H1 (cell line): ENCODE measurements around the gene CAMK1G. TPM values are rescaled to one million over a fixed set of nuclear protein-coding genes. Genes with fewer than 3 reads are reported as not detected.

Source experiments
- CTCF ChIA-PET: fragments of 300-600 bp; sonication (Branson Sonifier 250); formaldehyde crosslinking; loops from one replicate; lab custom pipeline; 2021; ENCODE audit not compliant: partially characterized antibody; lab: Charles Lee
- POLR2A ChIA-PET: fragments of 300-600 bp; sonication (Branson Sonifier 250); formaldehyde crosslinking; loops from one replicate; lab custom pipeline; 2021; ENCODE audit warnings: inconsistent platforms; ENCODE audit not compliant: partially characterized antibody; lab: Charles Lee
- DNase-seq, 2 experiments: peaks; one replicate each; pipeline versions ENCODE4 v3.0.0 to v3.0.0-alpha.2; 2010 to 2022; ENCODE audit warnings: low spot score in 2 of 2, low read depth in 1 of 2, mixed read lengths in 1 of 2
- FAIRE-seq: peaks from 2 replicates; lab custom pipeline; 2011; peaks lifted over from hg19 to GRCh38; lab: Jason Lieb, UNC
- H2AFZ ChIP-seq: 2 replicates; pipeline ENCODE4 v1.8.1; 2012; ENCODE audit warnings: low read length, inconsistent platforms
- H2AK5ac ChIP-seq: 2 replicates; pipeline ENCODE4 v1.6.1; 2013; ENCODE audit warnings: low read depth, low read length
- H2BK120ac ChIP-seq: replicated peaks from 2 replicates; pipeline ENCODE3; 2013; ENCODE audit warnings: low read depth, low read length, inconsistent platforms
- H2BK12ac ChIP-seq: 2 replicates; pipeline ENCODE4 v1.6.1; 2013; ENCODE audit warnings: low read depth, low read length
- H2BK15ac ChIP-seq: 2 replicates; pipeline ENCODE4 v1.6.1; 2013; ENCODE audit warnings: low read length
- H2BK20ac ChIP-seq: 2 replicates; pipeline ENCODE4 v1.6.1; 2013; ENCODE audit warnings: low read length
- H2BK5ac ChIP-seq: 2 replicates; pipeline ENCODE4 v1.6.1; 2013; ENCODE audit warnings: low read depth, low read length
- H3K14ac ChIP-seq: 2 replicates; pipeline ENCODE4 v1.6.1; 2013; ENCODE audit warnings: inconsistent platforms; ENCODE audit not compliant: insufficient read length
- H3K18ac ChIP-seq: 2 replicates; pipeline ENCODE4 v1.6.1; 2013; ENCODE audit warnings: low read length; ENCODE audit errors: extremely low read depth
- H3K23ac ChIP-seq: 2 replicates; pipeline ENCODE4 v1.6.1; 2013; ENCODE audit warnings: inconsistent platforms; ENCODE audit not compliant: insufficient read length
- H3K23me2 ChIP-seq: 2 replicates; pipeline ENCODE4 v1.6.1; 2013; ENCODE audit warnings: low read depth, low read length
- H3K27ac ChIP-seq: 2 replicates; pipeline ENCODE4 v1.6.1; 2011; ENCODE audit warnings: low read depth, low read length, inconsistent platforms
- H3K27me3 ChIP-seq, 4 experiments: replicated peaks in 1 of 4; 1 replicate in 1 of 4; 2 replicates in 3 of 4; pipeline versions ENCODE4 v1.6.1 to v1.8.1; 2011 to 2013; ENCODE audit warnings: low read length in 3 of 4, mild to moderate bottlenecking in 3 of 4, inconsistent platforms in 2 of 4, mixed read lengths in 2 of 4, moderate library complexity in 1 of 4; ENCODE audit not compliant: control insufficient read depth in 3 of 4, insufficient read depth in 3 of 4; ENCODE audit errors: extremely low read depth in 1 of 4
- H3K36me3 ChIP-seq, 4 experiments: 2 replicates each; pipeline versions ENCODE4 v1.6.1 to v1.8.1; 2011 to 2013; ENCODE audit warnings: mild to moderate bottlenecking in 4 of 4, low read length in 3 of 4, moderate library complexity in 2 of 4, control low read depth in 1 of 4, inconsistent platforms in 1 of 4; ENCODE audit not compliant: insufficient read depth in 4 of 4, control insufficient read depth in 2 of 4
- H3K4ac ChIP-seq: replicated peaks from 2 replicates; pipeline ENCODE3; 2013; ENCODE audit warnings: low read length, low read depth, mixed read lengths, inconsistent platforms; ENCODE audit not compliant: insufficient read length
- H3K4me1 ChIP-seq, 4 experiments: replicated peaks in 1 of 4; 1 replicate in 1 of 4; 2 replicates in 3 of 4; pipeline versions ENCODE4 v1.6.1 to v1.8.1; 2011 to 2013; ENCODE audit warnings: low read length in 3 of 4, inconsistent platforms in 2 of 4, mixed read lengths in 1 of 4; ENCODE audit not compliant: insufficient read depth in 4 of 4, control insufficient read depth in 3 of 4
- H3K4me2 ChIP-seq, 2 experiments: 2 replicates each; pipeline versions ENCODE4 v1.6.1 to v1.8.1; 2011 to 2013; ENCODE audit warnings: low read depth in 2 of 2, low read length in 2 of 2, control low read depth in 1 of 2, inconsistent platforms in 1 of 2, mild to moderate bottlenecking in 1 of 2; ENCODE audit not compliant: insufficient read depth in 1 of 2
- H3K4me3 ChIP-seq, 4 experiments: fragments of 200-600, 300-600 bp in 1 of 4; sonication (generic), shearing (Covaris generic), sonication (Bioruptor Twin) in 1 of 4; 2 replicates each; pipeline versions ENCODE4 v1.5.1 to v1.8.1; 2011 to 2016; ENCODE audit warnings: low read length in 4 of 4, low read depth in 3 of 4, control low read depth in 2 of 4, inconsistent platforms in 2 of 4, mild to moderate bottlenecking in 2 of 4, mixed read lengths in 1 of 4, moderate library complexity in 1 of 4; ENCODE audit not compliant: insufficient read depth in 2 of 4; ENCODE audit errors: extremely low read depth in 1 of 4
- H3K56ac ChIP-seq: replicated peaks from 2 replicates; pipeline ENCODE3; 2013; ENCODE audit warnings: low read depth, mild to moderate bottlenecking, mixed read lengths, low read length, inconsistent platforms; ENCODE audit not compliant: insufficient read length
- H3K79me1 ChIP-seq: 2 replicates; pipeline ENCODE4 v1.6.1; 2013; ENCODE audit warnings: low read depth, low read length, control low read depth
- H3K79me2 ChIP-seq, 2 experiments: 2 replicates each; pipeline versions ENCODE4 v1.6.1 to v1.8.1; 2012 to 2013; ENCODE audit warnings: low read length in 2 of 2, mild to moderate bottlenecking in 2 of 2, inconsistent platforms in 1 of 2; ENCODE audit not compliant: insufficient read depth in 2 of 2, control insufficient read depth in 1 of 2
- H3K9ac ChIP-seq, 4 experiments: replicated peaks in 1 of 4; 1 replicate in 1 of 4; 2 replicates in 3 of 4; pipeline versions ENCODE4 v1.6.1 to v1.8.1; 2011 to 2013; ENCODE audit warnings: low read depth in 3 of 4, low read length in 3 of 4, control low read depth in 2 of 4, mild to moderate bottlenecking in 2 of 4, moderate library complexity in 2 of 4, inconsistent platforms in 1 of 4; ENCODE audit errors: extremely low read depth in 1 of 4
- H3K9me3 ChIP-seq, 2 experiments: 2 replicates each; pipeline versions ENCODE4 v1.6.1 to v1.8.1; 2012 to 2013; ENCODE audit warnings: mild to moderate bottlenecking in 2 of 2, moderate library complexity in 2 of 2, control low read depth in 1 of 2, inconsistent platforms in 1 of 2, low read depth in 1 of 2, low read length in 1 of 2, mixed read lengths in 1 of 2; ENCODE audit not compliant: insufficient read depth in 2 of 2
- H4K20me1 ChIP-seq, 2 experiments: replicated peaks in 1 of 2; 2 replicates each; pipeline versions ENCODE3 to v1.8.1; 2011 to 2013; ENCODE audit warnings: inconsistent platforms in 2 of 2, low read length in 2 of 2, mild to moderate bottlenecking in 1 of 2; ENCODE audit not compliant: insufficient read depth in 2 of 2, control insufficient read depth in 1 of 2
- H4K5ac ChIP-seq: 2 replicates; pipeline ENCODE4 v1.6.1; 2013; ENCODE audit warnings: low read length, low read depth, mixed read lengths, inconsistent platforms; ENCODE audit not compliant: insufficient read length
- H4K8ac ChIP-seq: 2 replicates; pipeline ENCODE4 v1.8.0; 2013; ENCODE audit warnings: mild to moderate bottlenecking, moderate library complexity, low read length, inconsistent platforms; ENCODE audit not compliant: insufficient read depth; ENCODE audit errors: extremely low read depth
- H4K91ac ChIP-seq: replicated peaks from 2 replicates; pipeline ENCODE3; 2013; ENCODE audit warnings: low read length, mixed read lengths, inconsistent platforms; ENCODE audit not compliant: insufficient read length
- ASH2L ChIP-seq: fragments of 200-600, 300-600 bp; sonication (generic); IDR thresholded peaks from one replicate; pipeline ENCODE4 v1.7.1; 2017; ENCODE audit warnings: low read length
- CBX8 ChIP-seq: fragments of 300-800, 300-1000 bp; sonication (generic); IDR thresholded peaks from 2 replicates; pipeline ENCODE4 v1.7.1; 2016; ENCODE audit warnings: low read depth, low read length, borderline replicate concordance
- FOSL1 ChIP-seq: IDR thresholded peaks from 2 replicates; pipeline ENCODE4 v1.6.1; 2011; ENCODE audit warnings: mild to moderate bottlenecking, low read depth, low read length, moderate library complexity; ENCODE audit not compliant: insufficient read depth
- JUN ChIP-seq: IDR thresholded peaks from 2 replicates; pipeline ENCODE4 v1.6.1; 2011; ENCODE audit warnings: low read depth, mild to moderate bottlenecking, improper control_type of control experiment, low read length
- KDM1A ChIP-seq: fragments of 200-600, 300-600 bp; sonication (generic); IDR thresholded peaks from 2 replicates; pipeline ENCODE4 v1.7.1; 2016; ENCODE audit warnings: mild to moderate bottlenecking, low read length, borderline replicate concordance
- MAX ChIP-seq: IDR thresholded peaks from 2 replicates; pipeline ENCODE4 v1.6.1; 2012; ENCODE audit warnings: inconsistent platforms
- POLR2AphosphoS5 ChIP-seq: IDR thresholded peaks from 2 replicates; pipeline ENCODE4 v1.6.1; 2011; ENCODE audit warnings: low read depth, low read length
- RAD21 ChIP-seq, 2 experiments: IDR thresholded peaks in 1 of 2; conservative IDR thresholded peaks in 1 of 2; 2 replicates each; pipeline ENCODE4 v1.6.1; 2011; ENCODE audit warnings: low read depth in 2 of 2, low read length in 2 of 2, improper control_type of control experiment in 1 of 2, inconsistent platforms in 1 of 2, mild to moderate bottlenecking in 1 of 2, moderate library complexity in 1 of 2
- RNF2 ChIP-seq: fragments of 200-900, 300-1000 bp; sonication (generic); IDR thresholded peaks from 2 replicates; pipeline ENCODE4 v1.7.1; 2016; ENCODE audit warnings: borderline replicate concordance, low read depth, mild to moderate bottlenecking, antibody characterized with exemption, low read length; ENCODE audit not compliant: poor library complexity, severe bottlenecking; ENCODE audit errors: missing control alignments
- RXRA ChIP-seq: IDR thresholded peaks from 2 replicates; pipeline ENCODE4 v1.6.1; 2011; ENCODE audit warnings: low read depth, mild to moderate bottlenecking, low read length, moderate library complexity; ENCODE audit not compliant: insufficient read depth
- SAP30 ChIP-seq: fragments of 300-600 bp; sonication (generic); IDR thresholded peaks from 2 replicates; pipeline ENCODE4 v1.7.1; 2012; ENCODE audit warnings: low read length, moderate library complexity, mild to moderate bottlenecking, inconsistent platforms; ENCODE audit not compliant: insufficient read depth, insufficient replicate concordance
- SIX5 ChIP-seq: IDR thresholded peaks from 2 replicates; pipeline ENCODE4 v1.6.1; 2011; ENCODE audit warnings: mild to moderate bottlenecking, low read depth, low read length
- SP2 ChIP-seq: IDR thresholded peaks from 2 replicates; pipeline ENCODE4 v1.6.1; 2012; ENCODE audit warnings: mild to moderate bottlenecking, low read length, inconsistent platforms
- TAF1 ChIP-seq: IDR thresholded peaks from 2 replicates; pipeline ENCODE4 v1.6.1; 2011; ENCODE audit warnings: mild to moderate bottlenecking, low read depth, low read length
- WGBS, 2 experiments: shearing (Covaris generic) in 1 of 2; methylation state at CpG; one replicate each; pipeline versions ENCODE4 v1.1.6 to v1.1.7; 2013 to 2015; ENCODE audit warnings: low lambda C conversion rate in 2 of 2, mixed read lengths in 2 of 2, inconsistent platforms in 1 of 2, low coverage in 1 of 2, missing lambda C conversion rate in 1 of 2; ENCODE audit not compliant: insufficient replicate concordance in 2 of 2, insufficient coverage in 1 of 2, insufficient read length in 1 of 2; ENCODE audit errors: extremely low coverage in 1 of 2, missing lambda C conversion rate in 1 of 2; 5-methylcytosine and 5-hydroxymethylcytosine counted together
- polyA plus RNA-seq, 7 experiments: library from polyadenylated mRNA; depleted of rRNA in 3 of 7; stranded (reverse) in 5 of 7; unstranded in 2 of 7; fragments of >200 nt in 5 of 7; fragments of 200-250 nt in 2 of 7; gene quantifications; 1 replicate in 5 of 7; 2 replicates in 1 of 7; 4 replicates in 1 of 7; pipeline versions ENCODE4 v1.2.1 to v1.2.3, GENCODE V29; 2011 to 2013; ENCODE audit warnings: missing spikeins in 2 of 7, mixed read lengths in 2 of 7
- total RNA-seq: library from RNA; stranded (reverse); fragmentation: NEBNext Ultra II Directional; extraction: Animal tissue kit (Norgen Biotek cat#: 25700); gene quantifications from 2 replicates; pipeline ENCODE4 v1.2.1, GENCODE V29; 2021

Gene CAMK1G
- total and polyA plus RNA-seq, 2 of the 8 experiments (the other 6 are each of a cell fraction or from before 2014, with no cell fraction given) = 1.00 to 1.0 TPM

DNA sequence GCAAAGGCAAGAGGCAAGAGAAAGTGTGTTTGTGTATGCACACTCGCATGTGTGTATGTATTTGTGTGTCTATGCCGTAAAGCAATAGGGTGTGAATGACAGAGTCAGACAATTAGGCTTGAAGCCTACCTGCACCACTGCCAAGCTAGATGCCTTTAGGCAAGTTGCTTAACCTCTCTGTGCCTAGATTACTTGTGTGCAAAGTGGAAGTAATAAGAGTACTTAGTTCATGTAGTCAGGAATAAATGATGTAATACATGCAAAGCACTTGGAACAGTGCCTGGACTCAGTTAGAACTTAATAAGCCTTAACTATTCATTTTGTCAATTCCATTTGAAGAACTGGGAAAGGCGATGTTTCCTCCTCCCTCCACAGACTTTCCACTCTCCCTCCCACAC is 37.0 kb downstream of the CAMK1G start:
- no peak overlapping the region for H3K14ac ChIP-seq
- H3K27me3 ChIP-seq = no peaks in the 10 kb centered on the region
- no peaks in the 10 kb centered on the region for H3K9me3 ChIP-seq
- no peak overlapping the region for H2BK15ac ChIP-seq
- no peaks in the 10 kb centered on the region; a peak in 1 of 7 replicates for H3K4me1 ChIP-seq
- H2AFZ ChIP-seq = no peak overlapping the region
- H3K4me3 ChIP-seq = no peak overlapping the region
- 88% methylated on average over 3 of the region's 3 CpGs; no CpG with 5 or more reads in 1 of the 2 experiments for WGBS, 2 experiments
- H3K56ac ChIP-seq = no peak overlapping the region
- no peak overlapping the region for H3K4ac ChIP-seq
- H3K27ac ChIP-seq = no peak overlapping the region
- FAIRE-seq (no peak), DNase-seq (no peak)
- CTCF ChIA-PET = interaction anchor here (3.6 to 28.8 kb wide), 4 partner anchors 7 to 35 kb away, joined by 22 to 636 read pairs (median 225); partner anchors contain the start of gene CAMK1G
- no peak overlapping the region for H3K18ac ChIP-seq
- H2BK20ac ChIP-seq = no peak overlapping the region
- no peak overlapping the region for H2AK5ac ChIP-seq
- no peaks in the 10 kb centered on the region for H3K36me3 ChIP-seq
- H2BK5ac ChIP-seq = no peak overlapping the region
- H3K23ac ChIP-seq = no peak overlapping the region
- no peaks in the 10 kb centered on the region for H3K23me2 ChIP-seq
- no peak overlapping the region for H4K5ac ChIP-seq
- H4K91ac ChIP-seq = no peak overlapping the region
- no peak overlapping the region for H3K9ac ChIP-seq
- no peak overlapping the region for H4K8ac ChIP-seq
- H2BK120ac ChIP-seq = no peak overlapping the region
- POLR2A ChIA-PET = no interaction called here
- no peaks in the 10 kb centered on the region for H3K79me1 ChIP-seq
- H3K79me2 ChIP-seq = no peaks in the 10 kb centered on the region
- no peak overlapping the region for H2BK12ac ChIP-seq
- no peaks in the 10 kb centered on the region for H4K20me1 ChIP-seq
- no peak overlapping the region for H3K4me2 ChIP-seq
- TF ChIP-seq ASH2L (no peak), RAD21 (IDR thresholded peaks at IDR 0.05 in 1 of 2, conservative IDR thresholded peaks at IDR 0.05 in 1 of 2; ENCODE audit: low read depth in 2 of 2, low read length in 2 of 2) (no peak), SIX5 (no peak), KDM1A (no peak), TAF1 (no peak), RNF2 (no peak), CBX8 (no peak), JUN (no peak), RXRA (no peak), POLR2AphosphoS5 (no peak), SP2 (no peak), FOSL1 (no peak), MAX (no peak), SAP30 (no peak)
